Keratinocyte (primary cell): ENCODE measurements around the gene NUP155. TPM values are rescaled to one million over a fixed set of nuclear protein-coding genes. Genes with fewer than 3 reads are reported as not detected.

Experiments used
- DNase-seq: peaks from one replicate; pipeline ENCODE4 v3.0.0-alpha.2; 2011; ENCODE audit warnings: low read depth, missing footprints, low spot score
- FAIRE-seq: peaks from 2 replicates; lab custom pipeline; 2011; peaks lifted over from hg19 to GRCh38; lab: Jason Lieb, UNC
- H2AFZ ChIP-seq: 2 replicates; pipeline ENCODE4 v1.6.0; 2012; ENCODE audit warnings: low read length, control low read depth, inconsistent platforms; ENCODE audit not compliant: control insufficient read depth
- H3K27ac ChIP-seq: 2 replicates; pipeline ENCODE4 v1.5.1; 2011; ENCODE audit warnings: low read length; ENCODE audit not compliant: control insufficient read depth, insufficient read depth
- H3K27me3 ChIP-seq: 3 replicates; pipeline ENCODE4 v1.6.0; 2011; ENCODE audit warnings: low read length; ENCODE audit not compliant: control insufficient read depth, insufficient read depth; ENCODE audit errors: extremely low read depth
- H3K36me3 ChIP-seq, 2 experiments: 2 replicates in 1 of 2; 3 replicates in 1 of 2; pipeline ENCODE4 v1.5.1; 2011; ENCODE audit warnings: low read length in 2 of 2, mild to moderate bottlenecking in 1 of 2; ENCODE audit not compliant: control insufficient read depth in 2 of 2, insufficient read depth in 2 of 2; ENCODE audit errors: extremely low read depth in 1 of 2
- H3K4me1 ChIP-seq: 3 replicates; pipeline ENCODE4 v1.5.1; 2011; ENCODE audit warnings: low read length; ENCODE audit not compliant: control insufficient read depth, insufficient read depth; ENCODE audit errors: extremely low read depth
- H3K4me2 ChIP-seq: 3 replicates; pipeline ENCODE4 v1.6.0; 2011; ENCODE audit warnings: low read depth, low read length; ENCODE audit not compliant: control insufficient read depth, insufficient read depth; ENCODE audit errors: extremely low read depth
- H3K4me3 ChIP-seq, 3 experiments: fragments of 200-600 bp in 1 of 3; sonication (generic) in 1 of 3; 2 replicates in 2 of 3; 3 replicates in 1 of 3; pipeline ENCODE4 v1.5.1; 2011 to 2016; ENCODE audit warnings: low read length in 3 of 3, mild to moderate bottlenecking in 3 of 3, control low read depth in 2 of 3, inconsistent platforms in 1 of 3, low read depth in 1 of 3, mixed read lengths in 1 of 3, mixed run types in 1 of 3, moderate library complexity in 1 of 3; ENCODE audit not compliant: control insufficient read depth in 2 of 3, insufficient read depth in 2 of 3; ENCODE audit errors: extremely low read depth in 1 of 3
- H3K79me2 ChIP-seq: 2 replicates; pipeline ENCODE4 v1.6.0; 2012; ENCODE audit warnings: low read length; ENCODE audit not compliant: control insufficient read depth, insufficient read depth
- H3K9ac ChIP-seq: 3 replicates; pipeline ENCODE4 v1.6.0; 2011; ENCODE audit warnings: low read length; ENCODE audit not compliant: control insufficient read depth, insufficient read depth; ENCODE audit errors: extremely low read depth
- H3K9me1 ChIP-seq: 3 replicates; pipeline ENCODE4 v1.6.0; 2011; ENCODE audit warnings: low read length; ENCODE audit not compliant: control insufficient read depth, insufficient read depth; ENCODE audit errors: extremely low read depth
- H3K9me3 ChIP-seq: 2 replicates; pipeline ENCODE4 v1.5.1; 2012; ENCODE audit warnings: low read depth, low read length; ENCODE audit not compliant: control insufficient read depth
- H4K20me1 ChIP-seq: 3 replicates; pipeline ENCODE4 v1.6.0; 2011; ENCODE audit warnings: low read length; ENCODE audit not compliant: control insufficient read depth, insufficient read depth; ENCODE audit errors: extremely low read depth
- EZH2 ChIP-seq: IDR thresholded peaks from one replicate; pipeline ENCODE4 v1.6.1; 2012; ENCODE audit warnings: inconsistent platforms, mild to moderate bottlenecking, low read length, moderate library complexity
- dilution Hi-C: fragments of 300-500 bp; cut with MboI; formaldehyde crosslinking; loops from one replicate; pipeline ENCODE4 v1.7.0; 2020; ENCODE audit warnings: low sequenced_read_pairs; ENCODE audit not compliant: extremely low pct_ligation_motif_present
- polyA plus RNA-seq, 5 experiments: library from polyadenylated mRNA; depleted of rRNA in 3 of 5; stranded (reverse) in 3 of 5; stranded (forward) in 1 of 5; unstranded in 1 of 5; fragments of >200 nt; gene quantifications; 1 replicate in 1 of 5; 2 replicates in 3 of 5; 3 replicates in 1 of 5; pipeline versions ENCODE4 v1.2.1 to v1.2.3, GENCODE V29; 2011 to 2012; ENCODE audit warnings: missing spikeins in 2 of 5, low read depth in 1 of 5, low replicate concordance in 1 of 5
- TF ChIP-seq, protein P1 (sequence below), 3 experiments: IDR thresholded peaks in 1 of 3; conservative IDR thresholded peaks in 1 of 3; optimal IDR thresholded peaks in 1 of 3; 2 replicates in 2 of 3; 3 replicates in 1 of 3; pipeline versions ENCODE3 to v1.5.1; 2011; ENCODE audit warnings: low read length in 3 of 3, mild to moderate bottlenecking in 3 of 3, moderate library complexity in 2 of 3, control low read depth in 1 of 3, inconsistent platforms in 1 of 3; ENCODE audit not compliant: insufficient read depth in 2 of 3; ENCODE audit errors: extremely low read depth in 1 of 3

NUP155 gene
- polyA plus RNA-seq, 1 donor (not counting 4 experiments of a cell fraction or from before 2014, with no cell fraction given) = 20.5 TPM

DNA sequence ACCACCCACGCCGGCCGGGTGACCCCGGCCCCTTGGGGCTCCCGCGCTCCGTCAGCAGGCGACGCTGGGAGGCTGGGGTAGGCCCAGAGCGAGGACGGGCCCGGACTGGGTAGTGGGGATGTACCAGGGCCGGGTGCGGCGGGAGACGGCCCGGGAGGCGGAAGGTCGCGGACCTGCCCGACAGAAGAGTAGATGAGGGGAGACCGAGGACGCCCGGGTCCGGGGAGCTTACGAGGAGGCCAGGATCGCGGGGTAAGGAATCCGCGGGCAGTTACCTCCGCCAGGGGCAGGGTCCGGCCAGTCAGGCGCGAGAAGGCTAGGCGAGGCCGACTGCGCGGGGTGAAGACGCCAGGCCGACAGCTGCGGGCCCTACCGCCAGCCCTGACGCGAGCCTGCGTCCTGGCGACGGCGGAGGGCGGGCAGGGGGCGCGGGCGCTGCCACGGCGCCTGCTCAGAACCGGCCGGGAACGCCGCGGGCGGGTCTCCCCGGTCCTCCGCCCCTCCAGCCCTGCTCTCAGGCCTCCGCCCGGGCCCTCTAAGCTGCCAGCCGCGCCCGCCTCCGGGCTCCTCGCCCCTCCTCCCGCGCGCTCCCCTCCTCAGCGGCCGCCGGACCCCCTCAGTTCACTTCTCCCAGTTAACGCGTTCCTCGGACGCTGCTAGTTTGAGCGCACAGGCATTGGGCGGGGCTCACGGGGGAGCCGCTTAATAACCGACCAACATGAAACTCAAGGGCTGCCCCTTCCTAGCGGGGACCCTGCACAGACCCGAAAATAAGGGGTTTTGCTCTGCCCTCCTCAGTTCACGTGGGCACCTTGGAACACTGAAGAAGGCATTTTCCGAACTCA is 121.7 kb downstream of the NUP155 start, which contains the start of gene CPLANE1:
Gene CPLANE1 (minus strand): TSS at position 407 of the 845 bp plus-strand sequence. CDS start 1,678 bp downstream, outside the sequence.
- Histone ChIP-seq H3K9ac (peak within 1 kb of the TSS; percentile 87), H3K9me3 (no peaks in the 10 kb centered on the region), H4K20me1 (no peaks in the 10 kb centered on the region), H3K27ac (peak within 1 kb of the TSS; percentile 52), H3K4me1 (peaks cover 4% of the 10 kb centered on the region), H3K36me3 (no peaks in the 10 kb centered on the region), H3K79me2 (no peaks in the 10 kb centered on the region), H2AFZ (peak within 1 kb of the TSS; percentile 93), H3K27me3 (no peaks in the 10 kb centered on the region), H3K9me1 (no peaks in the 10 kb centered on the region), H3K4me2 (peak within 1 kb of the TSS; percentile 93), H3K4me3 (peak within 1 kb of the TSS; percentile 88 to 92 (median 89))
- FAIRE-seq (no peak), DNase-seq (no peak)
- dilution Hi-C loops = no loop called here
- TF ChIP-seq EZH2 = no peak
- TF ChIP-seq, protein P1, sequence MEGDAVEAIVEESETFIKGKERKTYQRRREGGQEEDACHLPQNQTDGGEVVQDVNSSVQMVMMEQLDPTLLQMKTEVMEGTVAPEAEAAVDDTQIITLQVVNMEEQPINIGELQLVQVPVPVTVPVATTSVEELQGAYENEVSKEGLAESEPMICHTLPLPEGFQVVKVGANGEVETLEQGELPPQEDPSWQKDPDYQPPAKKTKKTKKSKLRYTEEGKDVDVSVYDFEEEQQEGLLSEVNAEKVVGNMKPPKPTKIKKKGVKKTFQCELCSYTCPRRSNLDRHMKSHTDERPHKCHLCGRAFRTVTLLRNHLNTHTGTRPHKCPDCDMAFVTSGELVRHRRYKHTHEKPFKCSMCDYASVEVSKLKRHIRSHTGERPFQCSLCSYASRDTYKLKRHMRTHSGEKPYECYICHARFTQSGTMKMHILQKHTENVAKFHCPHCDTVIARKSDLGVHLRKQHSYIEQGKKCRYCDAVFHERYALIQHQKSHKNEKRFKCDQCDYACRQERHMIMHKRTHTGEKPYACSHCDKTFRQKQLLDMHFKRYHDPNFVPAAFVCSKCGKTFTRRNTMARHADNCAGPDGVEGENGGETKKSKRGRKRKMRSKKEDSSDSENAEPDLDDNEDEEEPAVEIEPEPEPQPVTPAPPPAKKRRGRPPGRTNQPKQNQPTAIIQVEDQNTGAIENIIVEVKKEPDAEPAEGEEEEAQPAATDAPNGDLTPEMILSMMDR (optimal IDR thresholded peaks at IDR 0.05 in 1 of 3, IDR thresholded peaks at IDR 0.05 in 1 of 3, conservative IDR thresholded peaks at IDR 0.05 in 1 of 3; ENCODE audit: extremely low read depth in 1 of 3, insufficient read depth in 2 of 3, low read length in 3 of 3) = peak in 1 of 3 experiments; percentile 17

DNA sequence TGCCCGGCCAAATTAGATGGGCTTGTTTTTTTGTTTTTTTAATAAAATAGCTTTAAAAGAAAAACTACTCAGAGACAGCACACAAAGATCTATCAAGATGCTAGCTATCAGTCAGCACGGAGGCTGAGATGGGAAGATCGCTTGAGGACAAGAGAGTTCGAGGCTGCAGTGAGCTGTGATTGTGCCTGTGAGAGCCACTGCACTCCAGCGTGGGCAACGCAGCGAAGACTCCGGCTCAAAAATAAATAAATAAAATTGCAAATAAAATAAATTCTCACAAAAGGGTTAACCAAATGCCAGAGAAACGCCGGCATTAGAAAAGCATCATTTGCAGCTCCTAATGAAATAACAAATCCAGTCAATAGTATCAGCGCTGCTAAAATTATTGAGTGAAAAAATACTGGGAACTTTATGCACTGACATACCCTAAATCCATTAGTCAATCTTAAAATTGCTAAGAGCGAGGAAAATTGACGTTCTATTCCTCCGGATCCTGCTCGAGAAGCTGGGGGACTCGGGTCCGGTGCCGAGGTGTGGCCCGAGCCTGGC is 122.4 kb downstream of the NUP155 start:
- no peaks in the 10 kb centered on the region for H3K36me3 ChIP-seq
- H3K4me1 ChIP-seq = peaks cover 4% of the 10 kb centered on the region
- dilution Hi-C loops = no loop called here
- no peaks in the 10 kb centered on the region for H3K9me3 ChIP-seq
- peak overlapping the region; percentile 93 for H3K4me2 ChIP-seq
- no peak for DNase-seq
- peak overlapping the region; percentile 87 for H3K9ac ChIP-seq
- FAIRE-seq = no peak
- H3K27ac ChIP-seq = peak overlapping the region; percentile 52
- H3K4me3 ChIP-seq = peak overlapping the region; percentile 88 to 92 (median 89)
- no peaks in the 10 kb centered on the region for H3K79me2 ChIP-seq
- no peaks in the 10 kb centered on the region for H3K9me1 ChIP-seq
- no peaks in the 10 kb centered on the region for H4K20me1 ChIP-seq
- peak overlapping the region; percentile 93 for H2AFZ ChIP-seq
- TF ChIP-seq, protein P1 (optimal IDR thresholded peaks at IDR 0.05 in 1 of 3, IDR thresholded peaks at IDR 0.05 in 1 of 3, conservative IDR thresholded peaks at IDR 0.05 in 1 of 3; ENCODE audit: extremely low read depth in 1 of 3, insufficient read depth in 2 of 3, low read length in 3 of 3) = no peak
- TF ChIP-seq EZH2 = no peak
- no peaks in the 10 kb centered on the region for H3K27me3 ChIP-seq
